Heart left ventricle (tissue), 16 donors: ENCODE results near the gene MT1H. TPM values are rescaled to one million over a fixed set of nuclear protein-coding genes. Genes with fewer than 3 reads are reported as not detected.
"Not testable (repeated sequence)": the region's sequence is repeated elsewhere in the genome, so short reads cannot be mapped to it uniquely, and the experiment has no call there.

Experiments used
- ATAC-seq, 4 donors: fragments of 200-7000 bp; cut with Tn5 transposase; one replicate each; pipeline ENCODE4 v1.9.1; 2020 to 2022; ENCODE audit warnings: moderate library complexity in 4 of 4, mild to moderate bottlenecking in 3 of 4, moderate number of reproducible peaks in 1 of 4
- DNase-seq, 5 donors: peaks; one replicate each; pipeline ENCODE4 v3.0.0-alpha.2; 2020
- H3K27ac ChIP-seq, 12 donors: fragments of 200-600 bp; sonication (generic) in 4 of 12; one replicate each; pipeline versions ENCODE4 v1.5.0 to v1.8.0; 2016 to 2022; ENCODE audit warnings: mild to moderate bottlenecking in 2 of 12
- H3K27me3 ChIP-seq, 9 donors: fragments of 200-600 bp; sonication (generic) in 2 of 9; one replicate each; pipeline versions ENCODE4 v1.5.1 to v1.8.0; 2016 to 2022; ENCODE audit warnings: mild to moderate bottlenecking in 3 of 9
- H3K36me3 ChIP-seq, 9 donors: fragments of 200-600 bp; sonication (generic) in 2 of 9; one replicate each; pipeline versions ENCODE4 v1.5.0 to v1.8.0; 2018 to 2022; ENCODE audit warnings: mild to moderate bottlenecking in 2 of 9
- H3K4me1 ChIP-seq, 12 donors: fragments of 200-600 bp; sonication (generic) in 4 of 12; one replicate each; pipeline versions ENCODE4 v1.5.0 to v1.8.0; 2016 to 2022; ENCODE audit warnings: mild to moderate bottlenecking in 3 of 12
- H3K4me3 ChIP-seq, 12 donors: fragments of 200-600 bp; sonication (generic) in 4 of 12; one replicate each; pipeline versions ENCODE4 v1.5.0 to v1.8.0; 2017 to 2022; ENCODE audit warnings: mild to moderate bottlenecking in 9 of 12, moderate library complexity in 4 of 12
- H3K9me3 ChIP-seq, 12 donors: fragments of 200-600 bp; sonication (generic) in 4 of 12; one replicate each; pipeline versions ENCODE4 v1.5.0 to v1.8.0; 2016 to 2022; ENCODE audit warnings: mild to moderate bottlenecking in 1 of 12
- CTCF ChIP-seq, 12 donors: fragments of 200-600 bp; sonication (generic) in 4 of 12; IDR thresholded peaks; one replicate each; pipeline versions ENCODE4 v1.5.0 to v1.8.0; 2018 to 2022; ENCODE audit warnings: antibody characterized with exemption in 12 of 12, mild to moderate bottlenecking in 5 of 12
- POLR2A ChIP-seq, 2 donors: fragments of 450-650 bp; IDR thresholded peaks; one replicate each; pipeline ENCODE4 v1.6.1; 2017; ENCODE audit warnings: antibody characterized with exemption in 2 of 2, mild to moderate bottlenecking in 2 of 2, moderate library complexity in 2 of 2
- WGBS, 4 donors: extraction: QIAGEN DNeasy Blood & Tissue Kit in 2 of 4; methylation state at CpG; one replicate each; pipeline versions ENCODE4 v1.1.5 to v1.1.7; 2013 to 2018; 5-methylcytosine and 5-hydroxymethylcytosine counted together
- intact Hi-C, 10 donors: fragments of 100-400 bp; cut with DNase I; formaldehyde crosslinking; loops; one replicate each; pipeline versions ENCODE4 v1.11.1 to v1.14.2; 2022
- polyA plus RNA-seq, 2 donors: library from polyadenylated mRNA; stranded (reverse); fragments of 200-250 nt; gene quantifications; one replicate each; pipeline ENCODE4 v1.2.3, GENCODE V29; 2013
- total RNA-seq, 9 donors: library from RNA; depleted of rRNA in 2 of 9; stranded (reverse); fragments of >200 nt in 2 of 9; fragmentation: NEBNext Ultra II Directional in 3 of 9; extraction: Animal tissue kit (Norgen Biotek cat#: 25700) in 3 of 9; gene quantifications; one replicate each; pipeline versions ENCODE4 v1.1.0 to v1.2.4, GENCODE V29; 2016 to 2023
- donor health status: ischemic (EF 13 %, LVEDD 7.1; RV severe dilation, severe dysfunction).
- donor health status: healthy with polysubstance abuse.
- donor health status: DM: no; HTN: yes; CAD: no.
- donor health status: DM: no; HTN: no; CAD: no.
- donor health status: ischemic (EF 25% LVEDD 6.9; RV normal size, moderate dysfunction).
- donor health status: ischemic (EF 25% LVEDD 5.7; RV mildly dilated, moderate dysfunction).
- donor health status: healthy.
- donor health status: DM: yes; HTN: yes; CAD: no.
- donor health status: ischemic (EF 35%, LVEDD 5.7; RV mildly dilated, moderate dysfunction).
- donor health status: nonischemic (EF 11% LVEDD 7.7; RV severe dilation, severe dysfunction).
- donor health status: DM: yes; HTN: yes; CAD: no.
- donor health status: PGD.
- donor health status: ischemic (EF 29% LVEDD 5.4; RV normal size, mild dysfunction).
- donor health status: nonischemic (EF 23%, LVEDD 6.1; RV moderate dilation, normal function).

The MT1H gene
- total and polyA plus RNA-seq, 11 donors: 2.2 to 3.1 TPM; not detected in 9

GRCh38 chr16:56711862-56712261 is 42.2 kb downstream of the MT1H start:
- TF ChIP-seq POLR2A (IDR thresholded peaks at IDR 0.05): no peak
- no peak for TF ChIP-seq CTCF (IDR thresholded peaks at IDR 0.05)
- 91 to 97% (median 93%) methylated on average over 2 of the region's 2 CpGs for WGBS, 4 donors

GRCh38 chr16:56713794-56714193 is 44.2 kb downstream of the MT1H start:
- DNase-seq (no peak), ATAC-seq (no peak)
- Histone ChIP-seq H3K36me3 (no peaks in the 10 kb centered on the region), H3K4me3 (no peak overlapping the region), H3K9me3 (no peaks in the 10 kb centered on the region), H3K27ac (no peak overlapping the region), H3K27me3 (no peaks in the 10 kb centered on the region), H3K4me1 (no peaks in the 10 kb centered on the region)
- WGBS, 4 donors: 84 to 96% (median 91%) methylated on average over 2 of the region's 2 CpGs
- TF ChIP-seq POLR2A (IDR thresholded peaks at IDR 0.05) (no peak), CTCF (IDR thresholded peaks at IDR 0.05) (no peak)
- intact Hi-C loops: no loop called here

More at GRCh38 chr16:56711862-56712261, 42.2 kb downstream of the MT1H start:
- Histone ChIP-seq H3K9me3 (no peaks in the 10 kb centered on the region), H3K27me3 (no peaks in the 10 kb centered on the region), H3K4me3 (no peak overlapping the region), H3K27ac (no peak overlapping the region), H3K4me1 (no peaks in the 10 kb centered on the region), H3K36me3 (no peaks in the 10 kb centered on the region)
- DNase-seq (no peak), ATAC-seq (no peak)
- intact Hi-C loops: no loop called here

- TF ChIP-seq POLR2A (IDR thresholded peaks at IDR 0.05) (no peak), CTCF (IDR thresholded peaks at IDR 0.05) (no peak)
- intact Hi-C loops: no loop called here
- ATAC-seq (no peak), DNase-seq (no peak)
- no peaks in the 10 kb centered on the region for H3K36me3 ChIP-seq
- WGBS, 4 donors: 75 to 89% (median 80%) methylated on average over 4 of the region's 4 CpGs
- H3K4me1 ChIP-seq: no peaks in the 10 kb centered on the region
- H3K9me3 ChIP-seq: no peaks in the 10 kb centered on the region
- no peak overlapping the region for H3K27ac ChIP-seq
- H3K4me3 ChIP-seq: no peak overlapping the region
- no peaks in the 10 kb centered on the region for H3K27me3 ChIP-seq
Observed at GRCh38 chr16:56715126-56715525, 45.5 kb downstream of the MT1H start.

- WGBS, 4 donors: 71 to 86% (median 77%) methylated on average over 3 of the region's 3 CpGs
- H3K27me3 ChIP-seq: no peaks in the 10 kb centered on the region
Observed at GRCh38 chr16:56716761-56717160, 47.1 kb downstream of the MT1H start.

GRCh38 chr16:56717532-56717931 is 47.9 kb downstream of the MT1H start:
- H3K27me3 ChIP-seq, H3K36me3 ChIP-seq, H3K4me1 ChIP-seq, H3K27ac ChIP-seq, ATAC-seq, H3K4me3 ChIP-seq, H3K9me3 ChIP-seq, intact Hi-C loops, DNase-seq: not testable (repeated sequence)
- 88 to 92% (median 90%) methylated on average over 2 of the region's 2 CpGs for WGBS, 4 donors

More at GRCh38 chr16:56716761-56717160, 47.1 kb downstream of the MT1H start:
- H3K36me3 ChIP-seq: no peaks in the 10 kb centered on the region
- no peak for TF ChIP-seq POLR2A (IDR thresholded peaks at IDR 0.05)
- TF ChIP-seq CTCF (IDR thresholded peaks at IDR 0.05): no peak
- no peaks in the 10 kb centered on the region for H3K4me1 ChIP-seq
- no peaks in the 10 kb centered on the region for H3K9me3 ChIP-seq
- no peak for ATAC-seq
- intact Hi-C loops: no loop called here
- H3K27ac ChIP-seq: no peak overlapping the region
- no peak overlapping the region for H3K4me3 ChIP-seq
- no peak for DNase-seq
